Measurements from ENCODE around the gene TM9SF3. TPM values are rescaled to one million over a fixed set of nuclear protein-coding genes. Genes with fewer than 3 reads are reported as not detected.

The TM9SF3 gene
- total RNA-seq, 4 donors from 2014 or later: 27.5 to 32.4 (median 31.0) TPM

DNA sequence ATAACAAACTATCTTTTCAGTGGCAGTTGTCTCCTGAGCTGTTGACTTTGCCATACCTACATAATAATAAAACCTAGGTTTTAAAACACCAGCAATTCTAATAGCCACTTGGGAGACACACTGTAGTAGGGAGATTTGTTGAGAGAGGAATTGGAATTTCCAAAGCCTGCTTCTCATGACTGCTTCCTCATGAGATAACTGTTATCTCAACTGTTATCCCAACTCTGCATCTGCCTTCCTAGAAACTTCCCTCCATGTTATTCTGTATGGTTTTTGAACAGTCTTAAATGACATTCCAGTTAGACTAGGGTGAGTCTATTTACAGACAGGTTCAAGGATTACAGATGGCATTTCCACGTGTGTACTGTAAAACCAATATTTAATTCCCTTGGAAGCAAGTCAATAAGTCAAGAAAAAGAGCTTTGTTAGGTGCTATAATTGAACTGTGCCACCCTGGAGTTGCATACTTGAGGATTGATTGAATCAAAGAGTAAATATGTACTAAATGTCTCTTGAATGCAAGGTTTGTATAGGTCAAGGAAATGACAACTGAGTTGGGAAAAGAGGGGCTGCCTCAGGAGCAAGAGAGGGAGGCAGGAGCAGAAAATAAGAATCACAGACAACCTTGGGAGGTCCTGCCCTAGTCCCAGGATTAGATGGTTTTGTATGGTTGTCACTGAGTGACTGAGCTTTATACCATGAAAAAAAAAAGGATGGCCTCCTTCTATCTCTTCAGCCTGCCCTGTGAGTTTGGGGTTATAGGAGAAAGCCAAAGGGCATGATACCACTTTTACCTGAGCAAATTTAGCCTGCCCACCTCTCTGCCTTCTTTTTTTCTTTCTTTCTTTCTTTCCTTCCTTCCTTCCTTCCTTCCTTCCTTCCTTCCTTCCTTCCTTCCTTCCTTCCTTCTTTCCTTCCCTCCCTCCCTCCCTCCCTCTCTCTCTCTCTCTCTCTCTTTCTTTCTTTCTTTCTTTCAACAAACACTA is 9.9 kb upstream of the TM9SF3 start:
- in situ Hi-C loops (cut with MboI; ENCODE audit: low sequenced_read_pairs in 4 of 4) (no loop called here), intact Hi-C loops (cut with DNase I; ENCODE audit: low total_unique reads) (no loop called here)
- Histone ChIP-seq H3K27ac (no peak overlapping the region), H3K27me3 (peaks cover 0 to 5% (median 0%) of the 10 kb centered on the region in 3 donors), H3K9me3 (no peaks in the 10 kb centered on the region), H3K4me3 (no peak overlapping the region), H3K36me3 (no peaks in the 10 kb centered on the region), H3K4me1 (no peaks in the 10 kb centered on the region)
- DNase-seq (no peak), ATAC-seq (no peak)
- TF ChIP-seq, protein P1, sequence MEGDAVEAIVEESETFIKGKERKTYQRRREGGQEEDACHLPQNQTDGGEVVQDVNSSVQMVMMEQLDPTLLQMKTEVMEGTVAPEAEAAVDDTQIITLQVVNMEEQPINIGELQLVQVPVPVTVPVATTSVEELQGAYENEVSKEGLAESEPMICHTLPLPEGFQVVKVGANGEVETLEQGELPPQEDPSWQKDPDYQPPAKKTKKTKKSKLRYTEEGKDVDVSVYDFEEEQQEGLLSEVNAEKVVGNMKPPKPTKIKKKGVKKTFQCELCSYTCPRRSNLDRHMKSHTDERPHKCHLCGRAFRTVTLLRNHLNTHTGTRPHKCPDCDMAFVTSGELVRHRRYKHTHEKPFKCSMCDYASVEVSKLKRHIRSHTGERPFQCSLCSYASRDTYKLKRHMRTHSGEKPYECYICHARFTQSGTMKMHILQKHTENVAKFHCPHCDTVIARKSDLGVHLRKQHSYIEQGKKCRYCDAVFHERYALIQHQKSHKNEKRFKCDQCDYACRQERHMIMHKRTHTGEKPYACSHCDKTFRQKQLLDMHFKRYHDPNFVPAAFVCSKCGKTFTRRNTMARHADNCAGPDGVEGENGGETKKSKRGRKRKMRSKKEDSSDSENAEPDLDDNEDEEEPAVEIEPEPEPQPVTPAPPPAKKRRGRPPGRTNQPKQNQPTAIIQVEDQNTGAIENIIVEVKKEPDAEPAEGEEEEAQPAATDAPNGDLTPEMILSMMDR (IDR thresholded peaks at IDR 0.05 in 4 of 5, conservative IDR thresholded peaks at IDR 0.05 in 1 of 5): no peak
- no peak for TF ChIP-seq POLR2A (IDR thresholded peaks at IDR 0.05)

DNA sequence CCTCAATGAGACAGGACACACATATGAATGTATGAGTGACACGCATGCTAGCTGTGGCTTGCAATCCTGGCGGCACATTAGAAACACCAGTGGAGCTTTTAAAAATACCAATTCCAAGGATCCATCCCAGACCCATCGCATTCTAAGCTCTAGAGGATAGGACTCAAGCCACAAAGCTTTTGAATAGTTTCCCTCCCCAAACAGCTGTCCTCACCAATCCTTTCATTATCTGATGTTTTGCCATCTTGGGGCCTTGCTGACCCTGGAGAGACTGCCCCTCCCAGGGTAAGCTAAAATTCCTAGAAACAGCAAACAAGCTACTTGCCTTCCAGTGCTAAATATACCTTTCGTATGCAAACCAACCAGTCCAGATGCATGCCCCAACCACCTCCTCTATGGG is 8.9 kb upstream of the TM9SF3 start:
- Histone ChIP-seq H3K36me3 (no peaks in the 10 kb centered on the region), H3K27me3 (peaks cover 0 to 5% (median 0%) of the 10 kb centered on the region in 3 donors), H3K4me1 (no peaks in the 10 kb centered on the region), H3K4me3 (no peak overlapping the region), H3K9me3 (no peaks in the 10 kb centered on the region), H3K27ac (no peak overlapping the region)
- in situ Hi-C loops (cut with MboI; ENCODE audit: low sequenced_read_pairs in 4 of 4) (no loop called here), intact Hi-C loops (cut with DNase I; ENCODE audit: low total_unique reads) (no loop called here)
- ATAC-seq (no peak), DNase-seq (no peak)
- TF ChIP-seq, protein P1 (IDR thresholded peaks at IDR 0.05 in 4 of 5, conservative IDR thresholded peaks at IDR 0.05 in 1 of 5): no peak
- no peak for TF ChIP-seq POLR2A (IDR thresholded peaks at IDR 0.05)

DNA sequence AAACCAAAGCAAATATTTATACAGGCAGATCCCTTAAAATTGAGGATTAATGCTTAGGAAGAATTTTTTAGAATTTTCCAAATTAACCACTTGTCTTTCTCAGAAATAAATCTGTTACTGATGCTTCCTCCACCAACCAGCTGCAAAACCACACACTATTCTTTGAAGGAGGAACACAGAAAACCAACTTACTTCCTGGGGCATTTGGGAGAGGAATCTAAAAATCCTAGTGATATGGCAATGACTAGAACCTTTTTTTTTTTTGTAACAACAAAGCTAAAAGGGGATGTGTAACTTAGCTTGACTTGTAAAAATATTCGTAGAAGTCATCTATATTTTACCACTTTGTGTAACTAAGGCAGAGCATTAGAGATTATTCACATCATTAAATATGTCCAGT is 5.1 kb upstream of the TM9SF3 start:
- ATAC-seq (no peak), DNase-seq (no peak)
- Histone ChIP-seq H3K4me1 (peaks cover 8 to 14% of the 10 kb centered on the region in 2 donors), H3K27ac (no peak overlapping the region), H3K4me3 (no peak overlapping the region), H3K27me3 (no peaks in the 10 kb centered on the region), H3K9me3 (no peaks in the 10 kb centered on the region), H3K36me3 (no peaks in the 10 kb centered on the region)
- TF ChIP-seq, protein P1 (IDR thresholded peaks at IDR 0.05 in 4 of 5, conservative IDR thresholded peaks at IDR 0.05 in 1 of 5): no peak
- no peak for TF ChIP-seq POLR2A (IDR thresholded peaks at IDR 0.05)
- intact Hi-C loops (cut with DNase I; ENCODE audit: low total_unique reads): no loop called here
- in situ Hi-C loops (cut with MboI; ENCODE audit: low sequenced_read_pairs in 4 of 4): no loop called here

DNA sequence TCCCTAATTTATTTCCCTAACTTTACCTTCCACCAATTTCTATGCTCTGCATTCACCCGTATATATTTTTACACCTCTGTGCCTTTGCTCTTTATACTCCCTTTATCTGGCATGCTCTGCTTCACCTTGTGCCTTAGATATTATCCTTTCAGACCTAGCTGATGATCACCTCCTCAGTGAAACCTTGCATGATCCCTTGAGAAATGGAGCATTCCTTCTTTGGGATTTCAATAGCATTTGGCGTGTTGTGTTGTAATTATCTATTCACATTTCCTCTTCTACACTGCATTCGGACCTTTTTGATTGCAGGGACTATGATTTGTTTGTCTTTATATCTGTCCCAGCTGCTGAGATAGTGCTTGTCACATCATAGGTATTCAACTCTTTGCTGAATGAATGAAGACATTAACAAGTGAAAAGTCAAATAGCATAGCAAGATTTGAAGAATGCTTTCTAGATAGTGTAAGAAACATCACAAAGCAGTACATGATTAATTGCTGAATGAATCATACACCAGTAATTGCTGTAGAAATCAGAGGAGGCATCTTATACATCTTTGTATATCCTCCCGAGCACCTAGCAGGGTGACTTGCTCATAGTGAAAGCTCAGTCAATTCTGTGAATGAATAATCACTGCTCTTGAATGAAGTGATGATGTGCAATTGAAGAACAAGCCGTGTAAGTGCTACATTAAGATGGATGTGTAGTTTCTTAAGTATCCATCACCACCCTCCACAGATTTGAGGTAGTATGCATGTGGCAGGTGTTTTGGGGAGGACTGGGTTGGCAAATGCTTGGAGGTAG is 2.0 kb upstream of the TM9SF3 start:
- no peak overlapping the region for H3K4me3 ChIP-seq
- TF ChIP-seq, protein P1 (IDR thresholded peaks at IDR 0.05 in 4 of 5, conservative IDR thresholded peaks at IDR 0.05 in 1 of 5): no peak
- TF ChIP-seq POLR2A (IDR thresholded peaks at IDR 0.05): no peak
- no peak overlapping the region for H3K27ac ChIP-seq
- intact Hi-C loops (cut with DNase I; ENCODE audit: low total_unique reads) (no loop called here), in situ Hi-C loops (cut with MboI; ENCODE audit: low sequenced_read_pairs in 4 of 4) (no loop called here)
- H3K9me3 ChIP-seq: no peaks in the 10 kb centered on the region
- H3K36me3 ChIP-seq: no peaks in the 10 kb centered on the region
- H3K27me3 ChIP-seq: no peaks in the 10 kb centered on the region
- ATAC-seq (no peak), DNase-seq (no peak)
- H3K4me1 ChIP-seq: peaks cover 24 to 33% of the 10 kb centered on the region in 2 donors

Data from gastrocnemius medialis (tissue), 4 donors.